PC-9 (cell line): Measurements from ENCODE around the gene CTNNA3. TPM values are rescaled to one million over a fixed set of nuclear protein-coding genes. Genes with fewer than 3 reads are reported as not detected.

ENCODE experiments used
- BruUV-seq: library from RNA; stranded (reverse); fragments of 400-500 nt; replicated peaks from 2 replicates; lab custom pipeline; 2021; lab: Mats Ljungman, UMichigan
- CTCF ChIA-PET: fragments of 300-600 bp; sonication (Branson Sonifier 250); formaldehyde crosslinking; loops from one replicate; lab custom pipeline; 2022; ENCODE audit warnings: antibody characterized with exemption; lab: Charles Lee
- POLR2A ChIA-PET: fragments of 300-600 bp; sonication (Branson Sonifier 250); formaldehyde crosslinking; loops from one replicate; lab custom pipeline; 2022; ENCODE audit warnings: antibody characterized with exemption; ENCODE audit not compliant: unreplicated experiment; lab: Charles Lee
- DNase-seq, 2 experiments: peaks; one replicate each; pipeline versions ENCODE4 v3.0.0 to v3.0.0-alpha.2; 2015 to 2022; ENCODE audit warnings: mixed read lengths in 1 of 2
- H2AFZ ChIP-seq: fragments of 200-600 bp; sonication (generic); 2 replicates; pipeline ENCODE4 v1.8.1; 2017; ENCODE audit warnings: antibody characterized with exemption
- H3F3A ChIP-seq: fragments of 200-600 bp; sonication (generic); 2 replicates; pipeline ENCODE4 v1.8.1; 2017; ENCODE audit warnings: antibody characterized with exemption, mild to moderate bottlenecking, low read depth; ENCODE audit not compliant: insufficient read depth
- H3K27ac ChIP-seq: fragments of 200-600 bp; sonication (generic); 2 replicates; pipeline ENCODE4 v1.6.1; 2016; ENCODE audit warnings: mixed run types
- H3K27me3 ChIP-seq: fragments of 200-600 bp; sonication (generic); 2 replicates; pipeline ENCODE4 v1.6.1; 2016; ENCODE audit warnings: low read depth, mixed run types; ENCODE audit not compliant: insufficient read depth
- H3K36me3 ChIP-seq: fragments of 200-600 bp; sonication (generic); 2 replicates; pipeline ENCODE4 v1.6.1; 2016; ENCODE audit warnings: low read depth, mixed run types
- H3K4me1 ChIP-seq: fragments of 200-600 bp; sonication (generic); replicated peaks from 2 replicates; pipeline ENCODE4 v1.6.1; 2016; ENCODE audit warnings: mixed run types; ENCODE audit not compliant: insufficient read depth
- H3K4me2 ChIP-seq: fragments of 200-600 bp; sonication (generic); 2 replicates; pipeline ENCODE4 v1.6.1; 2017; ENCODE audit warnings: mixed run types
- H3K4me3 ChIP-seq: fragments of 200-600 bp; sonication (generic); 2 replicates; pipeline ENCODE4 v1.6.1; 2016; ENCODE audit warnings: mixed run types
- H3K79me2 ChIP-seq: fragments of 200-600 bp; sonication (generic); 2 replicates; pipeline ENCODE4 v1.6.1; 2017; ENCODE audit warnings: low read depth, mixed run types
- H3K9me2 ChIP-seq: fragments of 200-600 bp; sonication (generic); 2 replicates; pipeline ENCODE4 v1.8.1; 2017; ENCODE audit warnings: mild to moderate bottlenecking; ENCODE audit not compliant: insufficient read depth
- H3K9me3 ChIP-seq: fragments of 200-600 bp; sonication (generic); 2 replicates; pipeline ENCODE4 v1.8.1; 2016; ENCODE audit warnings: low read depth; ENCODE audit not compliant: insufficient read depth
- H4K20me1 ChIP-seq: fragments of 200-600 bp; sonication (generic); 2 replicates; pipeline ENCODE4 v1.8.1; 2017; ENCODE audit not compliant: insufficient read depth
- EZH2 ChIP-seq: fragments of 200-600 bp; sonication (generic); IDR thresholded peaks from 2 replicates; pipeline ENCODE4 v1.8.0; 2017; ENCODE audit warnings: antibody characterized with exemption, low read depth
- intact Hi-C: fragments of 100-400 bp; cut with micrococcal nuclease; formaldehyde crosslinking; loops from one replicate; pipeline ENCODE4 v1.10.0; 2022; ENCODE audit not compliant: unreplicated experiment
- total RNA-seq: library from RNA; stranded (reverse); gene quantifications from 2 replicates; pipeline ENCODE4 v1.2.3, GENCODE V29; 2021
- TF ChIP-seq, protein P1 (sequence below): fragments of 200-600 bp; sonication (generic); conservative IDR thresholded peaks from 2 replicates; pipeline ENCODE4 v1.6.1; 2017; ENCODE audit warnings: mixed run types, antibody characterized with exemption, mild to moderate bottlenecking, moderate library complexity

The CTNNA3 gene
- total RNA-seq, 1 experiment from 2014 or later: not detected

DNA sequence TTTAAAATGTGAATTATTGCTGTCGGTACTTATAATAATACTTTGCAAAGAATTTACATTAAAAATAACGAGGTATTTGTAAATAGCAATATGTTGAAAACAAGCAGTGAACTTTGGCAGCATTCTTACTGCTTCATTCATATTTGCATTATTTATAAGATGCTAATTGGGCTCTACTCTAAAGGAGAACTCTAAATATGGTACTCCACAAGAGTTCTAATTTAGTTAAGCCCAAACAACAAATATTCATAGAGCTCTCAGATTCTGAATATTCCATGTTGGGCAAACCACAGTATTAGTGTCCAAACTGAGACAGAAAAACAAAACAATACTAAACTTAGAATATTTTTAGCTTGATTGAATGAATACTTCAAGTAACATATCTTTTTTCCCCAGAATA, 1674.6 kb downstream of the CTNNA3 start:
- Histone ChIP-seq H3F3A (no peaks in the 10 kb centered on the region), H3K4me1 (no peaks in the 10 kb centered on the region), H2AFZ (no peak overlapping the region), H3K27me3 (no peaks in the 10 kb centered on the region), H3K27ac (no peak overlapping the region), H4K20me1 (no peaks in the 10 kb centered on the region), H3K9me2 (no peaks in the 10 kb centered on the region), H3K9me3 (no peaks in the 10 kb centered on the region), H3K4me2 (no peak overlapping the region), H3K4me3 (no peak overlapping the region), H3K36me3 (no peaks in the 10 kb centered on the region), H3K79me2 (no peaks in the 10 kb centered on the region)
- DNase-seq: no peak
- ChIA-PET CTCF (interaction anchor here (0.5 kb wide), 1 partner anchor 27 kb away, joined by 3 read pairs; no protein-coding TSS in a partner anchor), POLR2A (no interaction called here)
- no TSS peak for BruUV-seq
- TF ChIP-seq, protein P1, sequence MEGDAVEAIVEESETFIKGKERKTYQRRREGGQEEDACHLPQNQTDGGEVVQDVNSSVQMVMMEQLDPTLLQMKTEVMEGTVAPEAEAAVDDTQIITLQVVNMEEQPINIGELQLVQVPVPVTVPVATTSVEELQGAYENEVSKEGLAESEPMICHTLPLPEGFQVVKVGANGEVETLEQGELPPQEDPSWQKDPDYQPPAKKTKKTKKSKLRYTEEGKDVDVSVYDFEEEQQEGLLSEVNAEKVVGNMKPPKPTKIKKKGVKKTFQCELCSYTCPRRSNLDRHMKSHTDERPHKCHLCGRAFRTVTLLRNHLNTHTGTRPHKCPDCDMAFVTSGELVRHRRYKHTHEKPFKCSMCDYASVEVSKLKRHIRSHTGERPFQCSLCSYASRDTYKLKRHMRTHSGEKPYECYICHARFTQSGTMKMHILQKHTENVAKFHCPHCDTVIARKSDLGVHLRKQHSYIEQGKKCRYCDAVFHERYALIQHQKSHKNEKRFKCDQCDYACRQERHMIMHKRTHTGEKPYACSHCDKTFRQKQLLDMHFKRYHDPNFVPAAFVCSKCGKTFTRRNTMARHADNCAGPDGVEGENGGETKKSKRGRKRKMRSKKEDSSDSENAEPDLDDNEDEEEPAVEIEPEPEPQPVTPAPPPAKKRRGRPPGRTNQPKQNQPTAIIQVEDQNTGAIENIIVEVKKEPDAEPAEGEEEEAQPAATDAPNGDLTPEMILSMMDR: no peak
- TF ChIP-seq EZH2: no peak
- intact Hi-C loops: no loop called here

DNA sequence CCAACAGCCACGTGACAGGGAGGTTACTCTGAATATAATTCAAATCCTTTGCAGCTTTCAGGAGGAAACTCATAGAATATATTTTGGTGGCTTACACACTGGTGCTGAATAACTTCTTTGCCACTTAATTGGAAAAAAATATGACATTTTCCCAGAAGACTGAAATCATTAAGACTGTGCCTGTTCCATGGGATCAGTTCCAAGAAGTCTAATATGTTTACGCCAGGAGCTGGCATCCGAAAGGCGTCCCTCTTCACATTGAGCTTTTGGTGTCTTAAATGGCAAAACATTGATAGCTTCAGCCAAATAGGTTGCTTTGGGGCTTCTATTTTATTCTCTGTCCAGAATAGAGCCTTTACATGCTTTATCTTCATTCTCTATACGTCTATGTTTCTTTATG, 1687.8 kb downstream of the CTNNA3 start:
- no TSS peak for BruUV-seq
- H3K27me3 ChIP-seq: no peaks in the 10 kb centered on the region
- no peaks in the 10 kb centered on the region for H4K20me1 ChIP-seq
- no peak overlapping the region for H3K27ac ChIP-seq
- no peak for DNase-seq
- H2AFZ ChIP-seq: no peak overlapping the region
- H3K4me2 ChIP-seq: no peak overlapping the region
- H3K9me3 ChIP-seq: no peaks in the 10 kb centered on the region
- intact Hi-C loops: no loop called here
- H3K36me3 ChIP-seq: no peaks in the 10 kb centered on the region
- no peaks in the 10 kb centered on the region for H3K4me1 ChIP-seq
- POLR2A ChIA-PET: no interaction called here
- no peaks in the 10 kb centered on the region for H3K9me2 ChIP-seq
- no peaks in the 10 kb centered on the region for H3K79me2 ChIP-seq
- TF ChIP-seq EZH2: no peak
- TF ChIP-seq, protein P1: no peak
- CTCF ChIA-PET: no interaction called here
- no peak overlapping the region for H3K4me3 ChIP-seq
- H3F3A ChIP-seq: no peaks in the 10 kb centered on the region

DNA sequence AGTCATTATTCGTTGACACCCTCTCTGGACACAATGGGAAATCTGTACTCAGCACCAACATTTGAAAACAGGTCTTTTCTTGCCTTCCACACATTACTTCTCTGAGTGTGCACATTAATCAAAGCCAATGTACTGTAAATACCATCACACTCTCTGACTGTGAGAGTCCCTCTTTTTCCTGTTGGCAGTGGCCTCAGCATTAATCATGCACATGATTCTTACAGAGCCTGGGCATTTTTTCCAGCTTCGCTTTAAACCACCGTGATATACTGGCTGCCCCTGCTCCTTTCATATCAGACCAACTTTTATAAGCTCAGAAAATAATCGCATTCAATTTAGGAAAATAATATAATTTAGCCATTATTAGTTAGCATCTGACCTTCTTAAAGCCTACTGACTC, 1689.6 kb downstream of the CTNNA3 start:
- Histone ChIP-seq H4K20me1 (no peaks in the 10 kb centered on the region), H3K4me2 (no peak overlapping the region), H2AFZ (no peak overlapping the region), H3K27ac (no peak overlapping the region), H3K4me3 (no peak overlapping the region), H3K9me2 (no peaks in the 10 kb centered on the region), H3F3A (no peaks in the 10 kb centered on the region), H3K4me1 (no peaks in the 10 kb centered on the region), H3K79me2 (no peaks in the 10 kb centered on the region), H3K27me3 (no peaks in the 10 kb centered on the region), H3K9me3 (no peaks in the 10 kb centered on the region), H3K36me3 (no peaks in the 10 kb centered on the region)
- no TSS peak for BruUV-seq
- no peak for DNase-seq
- TF ChIP-seq, protein P1: no peak
- no peak for TF ChIP-seq EZH2
- POLR2A ChIA-PET: no interaction called here
- intact Hi-C loops: no loop called here
- CTCF ChIA-PET: no interaction called here
